Spleen (tissue), 11 donors: ENCODE data around the gene AHDC1. TPM values are rescaled to one million over a fixed set of nuclear protein-coding genes. Genes with fewer than 3 reads are reported as not detected.
A peak's percentile ranks its signal among the peaks of the same experiment; 100 is the strongest.

Experiments used
- DNase-seq: peaks from one replicate; pipeline ENCODE4 v3.0.0-alpha.2; 2020
- H3K27ac ChIP-seq, 8 donors: fragments of 200-600 bp; sonication (generic) in 7 of 8; 1 replicate in 4 of 8; 2 replicates in 4 of 8; pipeline versions ENCODE4 v1.5.0 to v1.8.0; 2016 to 2021; ENCODE audit warnings: inconsistent platforms in 4 of 8, mild to moderate bottlenecking in 4 of 8, moderate library complexity in 1 of 8
- H3K27me3 ChIP-seq, 7 donors: fragments of 200-600 bp; sonication (generic) in 6 of 7; replicated peaks in 1 of 7; 1 replicate in 4 of 7; 2 replicates in 3 of 7; pipeline versions ENCODE4 v1.5.0 to v1.8.0; 2016 to 2021; ENCODE audit warnings: inconsistent platforms in 3 of 7, mild to moderate bottlenecking in 1 of 7
- H3K36me3 ChIP-seq, 6 donors: fragments of 200-600 bp; sonication (generic) in 5 of 6; 1 replicate in 4 of 6; 2 replicates in 2 of 6; pipeline versions ENCODE4 v1.5.0 to v1.8.0; 2016 to 2021; ENCODE audit warnings: inconsistent platforms in 2 of 6
- H3K4me1 ChIP-seq, 6 donors: fragments of 200-600 bp; sonication (generic) in 5 of 6; 1 replicate in 3 of 6; 2 replicates in 3 of 6; pipeline versions ENCODE4 v1.5.0 to v1.8.0; 2016 to 2021; ENCODE audit warnings: inconsistent platforms in 3 of 6
- H3K4me3 ChIP-seq, 8 donors: fragments of 200-600 bp; sonication (generic) in 7 of 8; 1 replicate in 4 of 8; 2 replicates in 4 of 8; pipeline versions ENCODE4 v1.5.0 to v1.8.0; 2016 to 2021; ENCODE audit warnings: inconsistent platforms in 4 of 8, mild to moderate bottlenecking in 4 of 8, moderate library complexity in 2 of 8
- H3K9me3 ChIP-seq, 8 donors: fragments of 200-600 bp; sonication (generic) in 7 of 8; 1 replicate in 4 of 8; 2 replicates in 4 of 8; pipeline versions ENCODE4 v1.5.0 to v1.8.0; 2016 to 2021; ENCODE audit warnings: inconsistent platforms in 4 of 8
- CTCF ChIP-seq, 11 experiments: fragments of 200-600 bp in 7 of 11; fragments of 450-650 bp in 4 of 11; sonication (generic) in 4 of 11; IDR thresholded peaks in 8 of 11; conservative IDR thresholded peaks in 3 of 11; 1 replicate in 7 of 11; 2 replicates in 4 of 11; pipeline versions ENCODE4 v1.4.0 to v1.8.0; 2016 to 2021; ENCODE audit warnings: antibody characterized with exemption in 11 of 11, inconsistent platforms in 4 of 11, mild to moderate bottlenecking in 1 of 11
- POLR2A ChIP-seq, 3 donors: fragments of 450-650 bp; IDR thresholded peaks; one replicate each; pipeline ENCODE4 v1.5.1; 2017; ENCODE audit warnings: antibody characterized with exemption in 3 of 3, mild to moderate bottlenecking in 1 of 3
- POLR2AphosphoS5 ChIP-seq, 3 donors: sonication (generic); formaldehyde crosslinking; IDR thresholded peaks; one replicate each; pipeline ENCODE4 v1.5.1; 2017; ENCODE audit warnings: antibody characterized with exemption in 3 of 3
- WGBS, 5 donors: extraction: QIAGEN DNeasy Blood & Tissue Kit in 3 of 5; methylation state at CpG; one replicate each; pipeline versions ENCODE4 v1.1.5 to v1.1.7; 2013 to 2018; 5-methylcytosine and 5-hydroxymethylcytosine counted together
- intact Hi-C: fragments of 100-400 bp; cut with DNase I; formaldehyde crosslinking; loops from one replicate; pipeline ENCODE4 v1.15.0; 2023; ENCODE audit warnings: low total_unique reads
- polyA plus RNA-seq, 3 donors: library from polyadenylated mRNA; stranded (reverse); fragments of 200-250 nt; gene quantifications; one replicate each; pipeline ENCODE4 v1.2.1, GENCODE V29; 2013
- total RNA-seq, 7 donors: library from RNA; depleted of rRNA in 3 of 7; stranded (reverse); fragments of >200 nt in 3 of 7; fragmentation: NEBNext Ultra II Directional in 4 of 7; extraction: Animal tissue kit (Norgen Biotek cat#: 25700) in 4 of 7; gene quantifications; one replicate each; pipeline versions ENCODE4 v1.1.0 to v1.2.1, GENCODE V29; 2016 to 2021
- donor health status: healthy with polysubstance abuse.
- donor health status: DM: no; HTN: no; CAD: no; lungs with moderate emphysema.
- donor health status: DM: no; HTN: no; CAD: no.
- donor health status: Bipolar disorder and iron deficiency.
- donor health status: healthy.
- donor health status: DM: no; HTN: no; CAD: no.
- donor health status: DM: yes; HTN: yes; CAD: no.

AHDC1 gene
- total and polyA plus RNA-seq, 10 donors, result 3.2 to 104 (median 42.7) TPM

GRCh38 chr1:27634177-27634984 lies 30.4 kb upstream of the AHDC1 start:
- peak; percentile 94 for DNase-seq
- WGBS, 5 donors, result 2 to 8% (median 5%) methylated on average over 22 to 63 of the region's 63 CpGs
- H3K36me3 ChIP-seq, result no peaks in the 10 kb centered on the region
- TF ChIP-seq CTCF (IDR thresholded peaks at IDR 0.05 in 8 of 11, conservative IDR thresholded peaks at IDR 0.05 in 3 of 11) (peak in 8 of 11 experiments; percentile 18 to 52 (median 32)), POLR2A (IDR thresholded peaks at IDR 0.05) (no peak), POLR2AphosphoS5 (IDR thresholded peaks at IDR 0.05) (peak; percentile 72 to 89 (median 84))
- H3K27ac ChIP-seq, result peak overlapping the region; percentile 79 to 98 (median 93)
- peaks cover 55 to 99% (median 81%) of the 10 kb centered on the region in 6 donors for H3K4me1 ChIP-seq
- intact Hi-C loops, result no loop called here
- no peaks in the 10 kb centered on the region for H3K9me3 ChIP-seq
- peak overlapping the region; percentile 31 to 74 (median 49) for H3K4me3 ChIP-seq
- H3K27me3 ChIP-seq, result no peaks in the 10 kb centered on the region

GRCh38 chr1:27633640-27634176 lies 29.8 kb upstream of the AHDC1 start:
- TF ChIP-seq POLR2A (IDR thresholded peaks at IDR 0.05), result no peak
- peak; percentile 76 for DNase-seq
- Histone ChIP-seq H3K36me3 (no peaks in the 10 kb centered on the region), H3K4me1 (peaks cover 61 to 100% (median 88%) of the 10 kb centered on the region in 6 donors), H3K27me3 (no peaks in the 10 kb centered on the region), H3K9me3 (no peaks in the 10 kb centered on the region), H3K27ac (peak overlapping the region; percentile 79 to 98 (median 93)), H3K4me3 (peak overlapping the region; percentile 31 to 74 (median 49))
- WGBS, 5 donors, result 16 to 64% (median 19%) methylated on average over 4 to 17 of the region's 17 CpGs
- intact Hi-C loops, result no loop called here

- Histone ChIP-seq H3K4me1 (peaks cover 64 to 100% (median 93%) of the 10 kb centered on the region in 6 donors), H3K4me3 (peak overlapping the region in 7 of 8 donors; percentile 4 to 74 (median 48))
- DNase-seq, result peak; percentile 78
Observed at GRCh38 chr1:27633298-27633610, 29.3 kb upstream of the AHDC1 start.

More at GRCh38 chr1:27633298-27633610, 29.3 kb upstream of the AHDC1 start:
- TF ChIP-seq POLR2A (IDR thresholded peaks at IDR 0.05) (no peak), POLR2AphosphoS5 (IDR thresholded peaks at IDR 0.05) (no peak), CTCF (IDR thresholded peaks at IDR 0.05 in 8 of 11, conservative IDR thresholded peaks at IDR 0.05 in 3 of 11) (no peak)
- peak overlapping the region; percentile 79 to 98 (median 93) for H3K27ac ChIP-seq
- no peaks in the 10 kb centered on the region for H3K9me3 ChIP-seq
- intact Hi-C loops, result no loop called here
- no peaks in the 10 kb centered on the region for H3K27me3 ChIP-seq
- 49 to 64% (median 61%) methylated on average over 3 to 5 of the region's 5 CpGs for WGBS, 5 donors
- H3K36me3 ChIP-seq, result no peaks in the 10 kb centered on the region
